HepG2 (cell line): ENCODE data around the gene SGK1.

ENCODE experiments used
- EP300 ChIP-seq, 3 experiments: sonication (generic) in 1 of 3; formaldehyde crosslinking in 1 of 3; IDR thresholded peaks; 2 replicates each; pipeline versions ENCODE4 v1.5.1 to v1.6.1; 2011 to 2020; ENCODE audit warnings: low read depth in 2 of 3, low read length in 2 of 3, borderline replicate concordance in 1 of 3, improper control_type of control experiment in 1 of 3, mild to moderate bottlenecking in 1 of 3, missing genetic modification reagents in 1 of 3, moderate library complexity in 1 of 3
- POLR2A ChIP-seq, 2 experiments: IDR thresholded peaks; 2 replicates each; pipeline ENCODE4 v1.6.1; 2011; ENCODE audit warnings: low read depth in 2 of 2, low read length in 2 of 2, mild to moderate bottlenecking in 1 of 2, moderate library complexity in 1 of 2; ENCODE audit not compliant: insufficient read depth in 1 of 2
- ZBTB1 ChIP-seq: sonication (generic); formaldehyde crosslinking; IDR thresholded peaks from 2 replicates; pipeline ENCODE4 v1.4.0; 2020; ENCODE audit warnings: missing genetic modification reagents, borderline replicate concordance
- ZNF234 ChIP-seq: sonication (generic); formaldehyde crosslinking; conservative IDR thresholded peaks from 2 replicates; pipeline ENCODE4 v1.5.1; 2020; ENCODE audit warnings: mild to moderate bottlenecking, missing genetic modification reagents
- ZNF530 ChIP-seq: sonication (generic); formaldehyde crosslinking; IDR thresholded peaks from 2 replicates; pipeline ENCODE4 v1.5.0; 2020; ENCODE audit warnings: low read depth, mild to moderate bottlenecking, missing genetic modification reagents
- ZNF567 ChIP-seq: sonication (generic); formaldehyde crosslinking; IDR thresholded peaks from 2 replicates; pipeline ENCODE4 v1.8.1; 2023; ENCODE audit warnings: mild to moderate bottlenecking, missing genetic modification reagents, borderline replicate concordance
- TF ChIP-seq, protein P1 (sequence below): sonication (generic); formaldehyde crosslinking; IDR thresholded peaks from 2 replicates; pipeline ENCODE4 v1.5.0; 2020; ENCODE audit warnings: mild to moderate bottlenecking, missing genetic modification reagents, moderate library complexity
- TF ChIP-seq, protein P2 (sequence below): sonication (generic); formaldehyde crosslinking; IDR thresholded peaks from 2 replicates; pipeline ENCODE4 v1.4.0; 2020; ENCODE audit warnings: missing genetic modification reagents, borderline replicate concordance
- TF ChIP-seq, protein P3 (sequence below), 2 experiments: fragments of 450-650 bp in 1 of 2; sonication (generic) in 1 of 2; formaldehyde crosslinking in 1 of 2; IDR thresholded peaks; 2 replicates each; pipeline versions ENCODE4 v1.6.1 to v1.8.0; 2016 to 2022; ENCODE audit warnings: antibody characterized with exemption in 1 of 2, mild to moderate bottlenecking in 1 of 2, missing genetic modification reagents in 1 of 2

DNA sequence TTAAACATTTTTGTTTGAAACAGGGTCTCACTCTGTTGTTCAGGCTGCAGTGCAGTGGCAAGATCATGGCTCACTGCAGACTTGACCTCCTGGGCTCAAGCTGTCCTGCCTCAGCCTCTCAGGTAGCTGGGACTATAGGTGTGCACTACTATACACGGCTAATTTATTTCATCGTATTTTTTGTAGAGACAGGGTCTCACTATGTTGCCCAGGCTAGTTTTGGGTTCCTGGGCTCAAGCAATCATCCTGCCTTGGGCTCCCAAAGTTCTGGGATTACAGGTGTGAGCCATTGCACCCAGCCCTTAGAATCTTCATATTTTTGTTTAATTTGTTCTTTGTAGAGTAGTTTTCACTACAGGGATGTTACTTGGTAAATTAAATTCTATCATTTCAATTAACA lies 67.1 kb downstream of the SGK1 start:
- TF ChIP-seq, protein P1, sequence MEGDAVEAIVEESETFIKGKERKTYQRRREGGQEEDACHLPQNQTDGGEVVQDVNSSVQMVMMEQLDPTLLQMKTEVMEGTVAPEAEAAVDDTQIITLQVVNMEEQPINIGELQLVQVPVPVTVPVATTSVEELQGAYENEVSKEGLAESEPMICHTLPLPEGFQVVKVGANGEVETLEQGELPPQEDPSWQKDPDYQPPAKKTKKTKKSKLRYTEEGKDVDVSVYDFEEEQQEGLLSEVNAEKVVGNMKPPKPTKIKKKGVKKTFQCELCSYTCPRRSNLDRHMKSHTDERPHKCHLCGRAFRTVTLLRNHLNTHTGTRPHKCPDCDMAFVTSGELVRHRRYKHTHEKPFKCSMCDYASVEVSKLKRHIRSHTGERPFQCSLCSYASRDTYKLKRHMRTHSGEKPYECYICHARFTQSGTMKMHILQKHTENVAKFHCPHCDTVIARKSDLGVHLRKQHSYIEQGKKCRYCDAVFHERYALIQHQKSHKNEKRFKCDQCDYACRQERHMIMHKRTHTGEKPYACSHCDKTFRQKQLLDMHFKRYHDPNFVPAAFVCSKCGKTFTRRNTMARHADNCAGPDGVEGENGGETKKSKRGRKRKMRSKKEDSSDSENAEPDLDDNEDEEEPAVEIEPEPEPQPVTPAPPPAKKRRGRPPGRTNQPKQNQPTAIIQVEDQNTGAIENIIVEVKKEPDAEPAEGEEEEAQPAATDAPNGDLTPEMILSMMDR (CRISPR knock-in tag) = no peak
- TF ChIP-seq, protein P2, sequence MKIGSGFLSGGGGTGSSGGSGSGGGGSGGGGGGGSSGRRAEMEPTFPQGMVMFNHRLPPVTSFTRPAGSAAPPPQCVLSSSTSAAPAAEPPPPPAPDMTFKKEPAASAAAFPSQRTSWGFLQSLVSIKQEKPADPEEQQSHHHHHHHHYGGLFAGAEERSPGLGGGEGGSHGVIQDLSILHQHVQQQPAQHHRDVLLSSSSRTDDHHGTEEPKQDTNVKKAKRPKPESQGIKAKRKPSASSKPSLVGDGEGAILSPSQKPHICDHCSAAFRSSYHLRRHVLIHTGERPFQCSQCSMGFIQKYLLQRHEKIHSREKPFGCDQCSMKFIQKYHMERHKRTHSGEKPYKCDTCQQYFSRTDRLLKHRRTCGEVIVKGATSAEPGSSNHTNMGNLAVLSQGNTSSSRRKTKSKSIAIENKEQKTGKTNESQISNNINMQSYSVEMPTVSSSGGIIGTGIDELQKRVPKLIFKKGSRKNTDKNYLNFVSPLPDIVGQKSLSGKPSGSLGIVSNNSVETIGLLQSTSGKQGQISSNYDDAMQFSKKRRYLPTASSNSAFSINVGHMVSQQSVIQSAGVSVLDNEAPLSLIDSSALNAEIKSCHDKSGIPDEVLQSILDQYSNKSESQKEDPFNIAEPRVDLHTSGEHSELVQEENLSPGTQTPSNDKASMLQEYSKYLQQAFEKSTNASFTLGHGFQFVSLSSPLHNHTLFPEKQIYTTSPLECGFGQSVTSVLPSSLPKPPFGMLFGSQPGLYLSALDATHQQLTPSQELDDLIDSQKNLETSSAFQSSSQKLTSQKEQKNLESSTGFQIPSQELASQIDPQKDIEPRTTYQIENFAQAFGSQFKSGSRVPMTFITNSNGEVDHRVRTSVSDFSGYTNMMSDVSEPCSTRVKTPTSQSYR (CRISPR knock-in tag) = no peak
- no peak for TF ChIP-seq ZNF234 (CRISPR knock-in tag)
- no peak for TF ChIP-seq ZNF567 (CRISPR knock-in tag)
- TF ChIP-seq, protein P3, sequence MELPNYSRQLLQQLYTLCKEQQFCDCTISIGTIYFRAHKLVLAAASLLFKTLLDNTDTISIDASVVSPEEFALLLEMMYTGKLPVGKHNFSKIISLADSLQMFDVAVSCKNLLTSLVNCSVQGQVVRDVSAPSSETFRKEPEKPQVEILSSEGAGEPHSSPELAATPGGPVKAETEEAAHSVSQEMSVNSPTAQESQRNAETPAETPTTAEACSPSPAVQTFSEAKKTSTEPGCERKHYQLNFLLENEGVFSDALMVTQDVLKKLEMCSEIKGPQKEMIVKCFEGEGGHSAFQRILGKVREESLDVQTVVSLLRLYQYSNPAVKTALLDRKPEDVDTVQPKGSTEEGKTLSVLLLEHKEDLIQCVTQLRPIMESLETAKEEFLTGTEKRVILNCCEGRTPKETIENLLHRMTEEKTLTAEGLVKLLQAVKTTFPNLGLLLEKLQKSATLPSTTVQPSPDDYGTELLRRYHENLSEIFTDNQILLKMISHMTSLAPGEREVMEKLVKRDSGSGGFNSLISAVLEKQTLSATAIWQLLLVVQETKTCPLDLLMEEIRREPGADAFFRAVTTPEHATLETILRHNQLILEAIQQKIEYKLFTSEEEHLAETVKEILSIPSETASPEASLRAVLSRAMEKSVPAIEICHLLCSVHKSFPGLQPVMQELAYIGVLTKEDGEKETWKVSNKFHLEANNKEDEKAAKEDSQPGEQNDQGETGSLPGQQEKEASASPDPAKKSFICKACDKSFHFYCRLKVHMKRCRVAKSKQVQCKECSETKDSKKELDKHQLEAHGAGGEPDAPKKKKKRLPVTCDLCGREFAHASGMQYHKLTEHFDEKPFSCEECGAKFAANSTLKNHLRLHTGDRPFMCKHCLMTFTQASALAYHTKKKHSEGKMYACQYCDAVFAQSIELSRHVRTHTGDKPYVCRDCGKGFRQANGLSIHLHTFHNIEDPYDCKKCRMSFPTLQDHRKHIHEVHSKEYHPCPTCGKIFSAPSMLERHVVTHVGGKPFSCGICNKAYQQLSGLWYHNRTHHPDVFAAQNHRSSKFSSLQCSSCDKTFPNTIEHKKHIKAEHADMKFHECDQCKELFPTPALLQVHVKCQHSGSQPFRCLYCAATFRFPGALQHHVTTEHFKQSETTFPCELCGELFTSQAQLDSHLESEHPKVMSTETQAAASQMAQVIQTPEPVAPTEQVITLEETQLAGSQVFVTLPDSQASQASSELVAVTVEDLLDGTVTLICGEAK (IDR thresholded peaks at IDR 0.05) = no peak
- TF ChIP-seq, protein P3 (CRISPR knock-in tag; IDR thresholded peaks at IDR 0.05) = no peak
- TF ChIP-seq POLR2A (IDR thresholded peaks at IDR 0.05; ENCODE audit: insufficient read depth in 1 of 2, low read depth in 2 of 2, low read length in 2 of 2) = no peak
- TF ChIP-seq EP300 (IDR thresholded peaks at IDR 0.05; ENCODE audit: low read depth in 2 of 2, low read length in 2 of 2) = no peak
- TF ChIP-seq EP300 (CRISPR knock-in tag; IDR thresholded peaks at IDR 0.05; ENCODE audit: borderline replicate concordance) = no peak
- no peak for TF ChIP-seq ZBTB1 (CRISPR knock-in tag)
- no peak for TF ChIP-seq ZNF530 (CRISPR knock-in tag)
